ENCODE data around the gene CPLX3.

DNA sequence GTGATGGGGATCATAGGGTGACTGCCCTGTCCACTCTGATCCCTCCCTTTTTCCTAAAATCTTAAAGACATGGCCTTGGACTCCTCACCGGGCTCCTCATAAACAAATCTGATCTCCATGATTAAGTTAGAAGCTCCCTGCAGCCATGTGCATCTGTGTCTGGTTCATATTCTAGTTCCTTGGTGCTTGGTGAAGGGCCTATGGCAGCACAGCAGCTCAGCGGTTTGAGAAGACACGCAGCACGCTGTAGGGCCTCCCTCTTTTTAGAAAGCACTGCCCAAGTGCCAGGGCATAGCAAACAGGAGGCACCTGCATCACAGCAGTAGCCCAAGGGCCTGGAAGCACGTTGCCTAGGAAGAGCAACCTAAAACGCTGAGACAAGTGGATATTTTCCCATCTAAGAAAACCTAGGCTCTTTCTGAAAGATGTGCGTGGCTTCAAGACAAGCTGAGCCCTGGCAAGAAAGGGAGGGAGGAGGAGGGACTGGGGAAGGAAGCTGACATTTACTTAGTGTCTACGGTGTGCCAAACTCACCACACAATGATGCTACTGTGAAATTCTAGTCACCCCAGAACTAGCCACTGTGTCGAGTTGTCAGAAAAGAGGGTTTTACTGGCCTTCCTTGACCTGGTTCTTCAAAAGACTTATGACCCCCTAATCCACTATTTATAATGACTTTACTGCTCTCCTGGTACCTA is 31.4 kb downstream of the CPLX3 start:
- TF ChIP-seq, protein P1, sequence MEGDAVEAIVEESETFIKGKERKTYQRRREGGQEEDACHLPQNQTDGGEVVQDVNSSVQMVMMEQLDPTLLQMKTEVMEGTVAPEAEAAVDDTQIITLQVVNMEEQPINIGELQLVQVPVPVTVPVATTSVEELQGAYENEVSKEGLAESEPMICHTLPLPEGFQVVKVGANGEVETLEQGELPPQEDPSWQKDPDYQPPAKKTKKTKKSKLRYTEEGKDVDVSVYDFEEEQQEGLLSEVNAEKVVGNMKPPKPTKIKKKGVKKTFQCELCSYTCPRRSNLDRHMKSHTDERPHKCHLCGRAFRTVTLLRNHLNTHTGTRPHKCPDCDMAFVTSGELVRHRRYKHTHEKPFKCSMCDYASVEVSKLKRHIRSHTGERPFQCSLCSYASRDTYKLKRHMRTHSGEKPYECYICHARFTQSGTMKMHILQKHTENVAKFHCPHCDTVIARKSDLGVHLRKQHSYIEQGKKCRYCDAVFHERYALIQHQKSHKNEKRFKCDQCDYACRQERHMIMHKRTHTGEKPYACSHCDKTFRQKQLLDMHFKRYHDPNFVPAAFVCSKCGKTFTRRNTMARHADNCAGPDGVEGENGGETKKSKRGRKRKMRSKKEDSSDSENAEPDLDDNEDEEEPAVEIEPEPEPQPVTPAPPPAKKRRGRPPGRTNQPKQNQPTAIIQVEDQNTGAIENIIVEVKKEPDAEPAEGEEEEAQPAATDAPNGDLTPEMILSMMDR (conservative IDR thresholded peaks at IDR 0.05 in 1 of 2, IDR thresholded peaks at IDR 0.05 in 1 of 2; ENCODE audit: extremely low read depth in 1 of 2, insufficient read depth in 1 of 2, low read depth in 1 of 2, low read length in 2 of 2), result no peak
- no peak for TF ChIP-seq EZH2 (IDR thresholded peaks at IDR 0.05; ENCODE audit: borderline replicate concordance, low read length)
